ENCODE data around the gene GMIP.
"Not testable (repeated sequence)": the region's sequence is repeated elsewhere in the genome, so short reads cannot be mapped to it uniquely, and the experiment has no call there.

GMIP gene, protein sequence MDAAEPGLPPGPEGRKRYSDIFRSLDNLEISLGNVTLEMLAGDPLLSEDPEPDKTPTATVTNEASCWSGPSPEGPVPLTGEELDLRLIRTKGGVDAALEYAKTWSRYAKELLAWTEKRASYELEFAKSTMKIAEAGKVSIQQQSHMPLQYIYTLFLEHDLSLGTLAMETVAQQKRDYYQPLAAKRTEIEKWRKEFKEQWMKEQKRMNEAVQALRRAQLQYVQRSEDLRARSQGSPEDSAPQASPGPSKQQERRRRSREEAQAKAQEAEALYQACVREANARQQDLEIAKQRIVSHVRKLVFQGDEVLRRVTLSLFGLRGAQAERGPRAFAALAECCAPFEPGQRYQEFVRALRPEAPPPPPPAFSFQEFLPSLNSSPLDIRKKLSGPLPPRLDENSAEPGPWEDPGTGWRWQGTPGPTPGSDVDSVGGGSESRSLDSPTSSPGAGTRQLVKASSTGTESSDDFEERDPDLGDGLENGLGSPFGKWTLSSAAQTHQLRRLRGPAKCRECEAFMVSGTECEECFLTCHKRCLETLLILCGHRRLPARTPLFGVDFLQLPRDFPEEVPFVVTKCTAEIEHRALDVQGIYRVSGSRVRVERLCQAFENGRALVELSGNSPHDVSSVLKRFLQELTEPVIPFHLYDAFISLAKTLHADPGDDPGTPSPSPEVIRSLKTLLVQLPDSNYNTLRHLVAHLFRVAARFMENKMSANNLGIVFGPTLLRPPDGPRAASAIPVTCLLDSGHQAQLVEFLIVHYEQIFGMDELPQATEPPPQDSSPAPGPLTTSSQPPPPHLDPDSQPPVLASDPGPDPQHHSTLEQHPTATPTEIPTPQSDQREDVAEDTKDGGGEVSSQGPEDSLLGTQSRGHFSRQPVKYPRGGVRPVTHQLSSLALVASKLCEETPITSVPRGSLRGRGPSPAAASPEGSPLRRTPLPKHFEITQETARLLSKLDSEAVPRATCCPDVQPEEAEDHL

DNA sequence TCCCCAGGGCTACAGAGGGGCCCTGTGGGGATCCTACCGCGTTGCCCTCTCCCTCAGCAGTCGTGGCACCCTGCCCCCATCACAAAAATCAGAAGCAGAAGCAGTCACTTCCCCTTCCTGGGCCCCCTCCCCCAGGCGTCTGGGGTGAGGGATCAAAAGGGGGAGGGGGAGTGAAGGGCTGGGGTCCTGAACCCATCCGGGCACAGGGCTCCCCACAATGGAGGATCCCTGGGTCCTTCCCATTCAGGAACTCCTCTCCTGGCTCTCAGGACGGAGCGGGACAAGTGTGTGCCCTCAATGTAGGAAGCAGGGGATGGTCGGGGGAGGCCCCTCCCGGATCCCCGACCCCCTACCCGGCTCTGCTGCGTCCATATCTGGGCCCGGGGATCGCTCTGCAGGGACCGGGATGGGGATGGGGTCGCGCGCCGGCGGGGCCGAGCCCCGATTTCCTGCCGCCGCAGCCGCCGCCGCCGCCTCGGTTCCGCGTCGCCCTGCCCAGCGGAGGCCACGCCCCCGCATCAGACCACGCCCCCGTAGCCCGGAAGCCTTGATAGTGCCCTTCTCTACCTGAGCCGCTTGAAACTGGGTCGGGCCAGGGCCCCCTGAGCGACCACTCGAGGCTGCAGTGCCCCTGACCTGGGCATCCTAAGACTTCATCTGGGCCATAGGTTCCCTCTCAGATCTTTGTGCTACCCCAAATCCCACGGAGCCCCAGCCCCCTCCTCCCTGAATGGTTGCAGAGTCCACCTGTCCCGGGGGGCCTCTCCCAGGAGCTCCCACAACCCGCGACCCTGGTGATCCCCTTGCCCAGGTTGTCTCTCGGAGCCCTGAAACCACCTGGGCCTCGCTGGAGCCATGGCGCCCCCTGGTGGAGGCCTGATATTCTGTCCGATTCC, at the start of gene GMIP:
Gene GMIP (minus strand): TSS at position 500 of the 896 bp plus-strand sequence. CDS start 128 bp downstream, at position 372.
- DNase-seq (ENCODE audit: low read depth), result peak; percentile 82

DNA sequence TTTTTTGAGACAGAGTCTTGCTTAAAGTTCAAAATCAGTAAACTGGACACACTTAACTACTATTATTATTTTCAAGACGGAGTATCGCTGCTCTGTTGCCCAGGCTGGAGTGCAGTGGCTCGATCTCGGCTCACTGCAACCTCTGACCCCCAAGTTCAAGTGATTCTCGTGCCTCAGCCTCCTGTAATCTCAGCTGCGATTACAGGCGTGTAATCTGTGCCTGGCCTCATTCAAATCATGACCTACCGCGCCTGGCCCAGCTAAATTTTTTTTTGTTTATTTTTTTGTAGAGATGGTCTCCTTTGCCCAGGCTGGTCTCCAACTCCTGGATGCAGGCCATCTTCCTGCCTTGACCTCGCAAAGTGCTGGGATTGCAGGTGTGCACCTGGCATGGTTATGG, 48.2 kb upstream of the GMIP start:
- DNase-seq (ENCODE audit: low read depth), result no peak

- not testable (repeated sequence) for DNase-seq (ENCODE audit: low read depth)
These were observed 45.6 kb upstream of the GMIP start for GRCh38 chr19:19689023-19689422.

- no peak for DNase-seq (ENCODE audit: low read depth)
These were observed 43.6 kb upstream of the GMIP start for GRCh38 chr19:19687090-19687489.

- DNase-seq (ENCODE audit: low read depth), result no peak
These were observed 43.1 kb upstream of the GMIP start for GRCh38 chr19:19686580-19686979.

GRCh38 chr19:19686119-19686518, 42.7 kb upstream of the GMIP start:
- not testable (repeated sequence) for DNase-seq (ENCODE audit: low read depth)

- no peak for DNase-seq (ENCODE audit: low read depth)
These were observed 36.0 kb upstream of the GMIP start for GRCh38 chr19:19679176-19680073.

- no peak for DNase-seq (ENCODE audit: low read depth)
These were observed 34.1 kb upstream of the GMIP start for GRCh38 chr19:19677579-19677978.

DNA sequence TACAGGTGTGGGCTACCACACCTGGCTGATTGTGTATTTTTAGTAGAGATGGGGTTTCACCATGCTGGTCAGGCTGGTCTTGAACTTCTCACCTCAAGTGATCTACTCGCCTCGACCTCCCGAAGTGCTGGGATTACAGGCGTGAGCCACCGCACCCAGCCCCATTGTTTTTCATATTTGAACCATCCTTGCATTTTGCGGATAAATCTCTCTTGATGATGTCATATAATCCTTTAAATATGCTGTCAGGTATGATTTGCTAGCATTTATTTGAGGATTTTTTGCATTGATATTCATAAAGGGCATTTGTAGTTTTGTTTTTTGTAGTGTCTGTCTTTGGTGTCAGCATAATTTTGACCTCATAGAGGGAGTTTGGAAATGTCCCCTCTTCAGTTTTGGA, 30.9 kb upstream of the GMIP start:
- DNase-seq (ENCODE audit: low read depth), result no peak

- DNase-seq (ENCODE audit: low read depth), result no peak
These were observed 29.4 kb upstream of the GMIP start for GRCh38 chr19:19672816-19673215.

- DNase-seq (ENCODE audit: low read depth), result no peak
These were observed 26.7 kb upstream of the GMIP start for GRCh38 chr19:19670070-19670551.

GRCh38 chr19:19668230-19669012, 25.0 kb upstream of the GMIP start, which contains the start of gene ZNF101:
TSS of gene ZNF101 (plus strand) at chr19:19668839. CDS start at chr19:19668964, 125 bp downstream.
- DNase-seq (ENCODE audit: low read depth), result peak; percentile 94

GRCh38 chr19:19665420-19665948, 22.0 kb upstream of the GMIP start:
- DNase-seq (ENCODE audit: low read depth), result not testable (repeated sequence)

GRCh38 chr19:19663256-19664120, 20.0 kb upstream of the GMIP start, which contains the start of gene ATP13A1:
TSS of gene ATP13A1 (minus strand) at chr19:19663676. CDS start at chr19:19663666, 10 bp downstream.
- DNase-seq (ENCODE audit: low read depth), result peak; percentile 89

DNA sequence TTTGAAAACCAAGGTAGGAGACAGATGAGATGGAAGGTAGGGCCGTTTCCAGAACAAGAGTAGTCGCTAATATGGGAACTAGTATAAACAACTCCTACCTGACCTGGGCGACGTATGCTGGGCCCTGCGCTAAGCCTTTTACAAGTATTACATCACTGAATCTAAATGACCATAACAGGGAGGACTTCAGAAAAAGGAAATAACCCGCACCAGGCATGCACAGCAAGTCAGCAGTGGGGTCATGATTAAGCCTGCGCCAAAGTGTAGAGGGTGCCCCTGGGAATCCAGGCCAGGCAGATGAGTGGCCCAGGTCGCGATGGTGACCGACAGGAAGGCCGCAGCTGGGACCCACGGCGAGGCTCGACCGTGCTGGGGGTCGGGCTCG, 19.4 kb upstream of the GMIP start:
- DNase-seq (ENCODE audit: low read depth), result no peak

DNA sequence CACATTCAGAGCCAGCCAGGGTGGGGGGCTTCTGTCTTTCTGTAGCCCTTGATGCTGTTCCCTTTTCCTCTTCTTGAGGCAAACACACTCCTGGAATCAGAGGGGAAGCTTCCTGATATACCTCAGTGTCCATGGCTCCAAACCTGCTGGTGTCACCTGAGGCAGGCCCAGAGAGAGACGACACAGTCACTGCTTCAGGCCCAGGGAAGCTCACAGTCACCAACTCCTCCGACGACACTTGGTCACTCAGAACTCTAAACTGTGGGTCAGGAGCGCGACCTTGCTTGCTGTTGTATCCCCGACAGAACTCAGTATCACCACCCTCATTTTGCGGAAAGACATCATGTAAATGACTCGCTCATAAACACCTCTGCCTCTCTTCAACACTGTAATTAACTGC, 18.9 kb upstream of the GMIP start:
- no peak for DNase-seq (ENCODE audit: low read depth)

DNA sequence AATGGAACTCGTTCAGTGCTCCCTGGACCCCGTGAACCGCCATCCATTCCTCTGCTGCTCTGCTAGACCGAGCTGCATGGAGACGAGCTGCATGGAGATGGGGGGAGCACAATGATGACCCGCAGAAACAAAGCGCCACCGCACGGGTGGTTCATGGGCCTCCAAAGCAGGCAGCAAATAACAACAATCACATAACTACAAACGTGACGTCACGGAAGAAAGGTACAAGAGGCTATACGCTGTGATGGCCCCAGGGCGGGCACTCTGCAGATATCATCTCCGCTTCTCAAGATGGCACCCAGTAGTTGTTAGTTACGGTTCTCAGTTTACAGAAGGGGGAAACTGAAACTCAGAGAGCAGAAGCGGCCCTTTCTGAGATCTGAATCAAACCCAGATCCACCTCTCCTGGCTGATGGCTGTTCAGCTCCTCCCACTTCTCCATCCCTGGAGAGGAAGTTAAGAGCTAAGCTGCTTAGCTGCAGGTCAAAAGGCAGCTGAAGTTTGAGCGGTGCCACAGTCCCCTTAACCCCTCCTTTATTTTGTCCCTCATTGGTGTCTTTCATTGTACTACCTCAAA, 18.3 kb upstream of the GMIP start:
- peak; percentile 27 for DNase-seq (ENCODE audit: low read depth)

DNA sequence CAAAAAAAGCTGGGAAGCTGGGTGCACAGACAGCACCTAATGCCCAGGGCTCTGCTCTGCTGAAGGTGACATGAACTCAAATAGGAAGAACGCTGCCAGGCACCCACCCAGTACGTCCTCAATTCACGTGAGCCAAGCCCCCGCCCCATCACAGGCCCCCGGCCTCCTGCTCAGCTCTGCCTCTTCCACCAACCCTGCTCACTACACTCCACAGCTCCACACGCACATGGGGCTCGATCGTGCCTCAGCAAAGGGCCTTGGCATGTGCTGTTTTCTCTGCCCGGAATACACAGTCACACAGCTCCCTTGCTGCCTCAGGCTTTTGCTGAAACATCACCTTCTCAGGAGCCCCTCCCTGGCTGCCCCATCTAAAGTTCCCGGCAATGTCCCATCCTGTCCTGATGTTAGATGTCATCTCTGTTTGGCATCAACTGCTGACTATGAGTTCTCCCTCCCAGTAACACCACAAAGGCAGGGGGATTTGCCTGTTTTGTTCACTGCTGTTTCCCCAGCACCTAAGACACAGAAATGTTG, 17.8 kb upstream of the GMIP start:
- DNase-seq (ENCODE audit: low read depth), result no peak

All from activated T-cell treated with anti-CD3 and anti-CD28 coated beads for 48 hours (primary cell).